ENCODE data around the gene OLR1. TPM values are rescaled to one million over a fixed set of nuclear protein-coding genes. Genes with fewer than 3 reads are reported as not detected.

The OLR1 gene
- total RNA-seq, 4 donors from 2014 or later: 0.40 to 1.2 (median 0.58) TPM; not detected in 1

DNA sequence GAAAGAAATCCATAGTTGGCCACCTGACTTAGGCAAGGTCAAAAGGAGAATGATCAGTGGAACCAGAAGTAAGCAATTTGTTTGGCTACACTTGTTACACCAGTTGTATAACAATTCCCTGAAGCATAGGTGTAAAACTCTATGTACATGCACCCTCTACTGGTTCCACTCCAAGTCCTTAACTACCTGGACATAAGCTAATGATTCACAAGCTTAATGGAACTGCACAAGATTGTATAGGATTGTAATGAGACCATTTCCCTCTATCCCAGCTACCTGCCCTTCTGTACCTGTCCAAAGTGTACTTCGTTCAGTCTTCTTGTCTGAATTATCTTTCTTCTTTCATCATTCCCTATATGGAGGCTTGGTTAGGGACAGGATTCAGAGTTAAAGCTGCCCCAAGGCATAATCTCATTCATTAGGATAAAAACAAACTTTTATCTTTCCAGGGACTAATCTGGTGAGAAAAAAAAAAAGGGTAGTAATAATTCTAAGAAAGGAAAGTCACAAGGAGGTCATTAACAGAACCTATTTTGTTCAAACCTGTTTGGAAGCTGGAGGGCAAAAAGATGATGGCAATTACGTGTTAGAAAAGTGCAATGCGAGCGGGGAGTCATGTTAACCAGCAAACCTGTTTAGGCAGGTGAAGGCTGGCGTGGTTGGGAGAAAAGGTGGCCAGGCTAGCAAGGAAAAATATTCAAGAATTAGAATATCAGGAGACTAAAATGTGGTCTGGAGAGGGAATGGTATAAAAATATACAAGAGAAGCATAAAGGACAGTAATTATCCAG lies 4.1 kb upstream of the OLR1 start:
- intact Hi-C loops (cut with DNase I): no loop called here
- no peaks in the 10 kb centered on the region for H3K27me3 ChIP-seq
- H3K4me1 ChIP-seq: no peaks in the 10 kb centered on the region
- H3K27ac ChIP-seq (replicated peaks in 1 of 4): no peak overlapping the region
- DNase-seq (ENCODE audit: extremely low spot score): peak; percentile 19
- H3K36me3 ChIP-seq: no peaks in the 10 kb centered on the region
- no peaks in the 10 kb centered on the region for H3K9me3 ChIP-seq
- TF ChIP-seq POLR2AphosphoS5 (IDR thresholded peaks at IDR 0.05): no peak
- no peak for TF ChIP-seq POLR2A (IDR thresholded peaks at IDR 0.05; ENCODE audit: low read depth)
- no peak for TF ChIP-seq EP300 (IDR thresholded peaks at IDR 0.05)
- TF ChIP-seq, protein P1, sequence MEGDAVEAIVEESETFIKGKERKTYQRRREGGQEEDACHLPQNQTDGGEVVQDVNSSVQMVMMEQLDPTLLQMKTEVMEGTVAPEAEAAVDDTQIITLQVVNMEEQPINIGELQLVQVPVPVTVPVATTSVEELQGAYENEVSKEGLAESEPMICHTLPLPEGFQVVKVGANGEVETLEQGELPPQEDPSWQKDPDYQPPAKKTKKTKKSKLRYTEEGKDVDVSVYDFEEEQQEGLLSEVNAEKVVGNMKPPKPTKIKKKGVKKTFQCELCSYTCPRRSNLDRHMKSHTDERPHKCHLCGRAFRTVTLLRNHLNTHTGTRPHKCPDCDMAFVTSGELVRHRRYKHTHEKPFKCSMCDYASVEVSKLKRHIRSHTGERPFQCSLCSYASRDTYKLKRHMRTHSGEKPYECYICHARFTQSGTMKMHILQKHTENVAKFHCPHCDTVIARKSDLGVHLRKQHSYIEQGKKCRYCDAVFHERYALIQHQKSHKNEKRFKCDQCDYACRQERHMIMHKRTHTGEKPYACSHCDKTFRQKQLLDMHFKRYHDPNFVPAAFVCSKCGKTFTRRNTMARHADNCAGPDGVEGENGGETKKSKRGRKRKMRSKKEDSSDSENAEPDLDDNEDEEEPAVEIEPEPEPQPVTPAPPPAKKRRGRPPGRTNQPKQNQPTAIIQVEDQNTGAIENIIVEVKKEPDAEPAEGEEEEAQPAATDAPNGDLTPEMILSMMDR (IDR thresholded peaks at IDR 0.05): no peak
- WGBS: 87% methylated on average over 5 of the region's 5 CpGs
- no peak overlapping the region for H3K4me3 ChIP-seq

DNA sequence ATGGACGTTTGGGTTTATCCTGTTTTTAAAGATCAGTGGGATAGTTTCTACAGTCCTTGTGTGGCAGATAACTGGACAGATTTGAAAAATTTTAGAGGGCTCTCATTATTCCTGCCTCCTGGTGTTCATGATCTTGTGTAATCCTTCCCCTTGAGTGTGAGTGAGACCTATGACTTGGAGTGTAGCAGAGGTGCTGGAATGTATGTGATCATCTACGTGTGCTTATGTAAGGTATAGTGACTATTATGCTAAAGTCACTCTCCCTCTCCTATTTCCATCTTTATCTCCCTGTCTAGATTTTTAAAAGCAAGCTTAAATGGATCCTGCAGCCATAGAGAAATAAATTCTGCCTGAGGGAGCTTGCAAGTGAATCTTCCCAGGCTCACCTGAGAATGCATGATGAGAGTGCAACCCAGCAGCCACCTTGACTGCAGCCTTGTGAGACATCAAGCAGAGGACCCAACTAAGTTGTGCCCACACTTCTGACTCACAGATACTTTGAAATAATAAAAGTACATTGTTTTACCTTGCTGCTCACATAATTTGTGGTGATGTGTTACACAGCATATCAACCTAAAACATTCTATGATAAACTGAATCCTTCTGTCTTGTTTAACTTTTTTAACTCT lies 3.2 kb upstream of the OLR1 start:
- no peaks in the 10 kb centered on the region for H3K4me1 ChIP-seq
- no peak overlapping the region for H3K4me3 ChIP-seq
- H3K36me3 ChIP-seq: no peaks in the 10 kb centered on the region
- no peak for TF ChIP-seq POLR2A (IDR thresholded peaks at IDR 0.05; ENCODE audit: low read depth)
- no peak for TF ChIP-seq POLR2AphosphoS5 (IDR thresholded peaks at IDR 0.05)
- no peak for TF ChIP-seq EP300 (IDR thresholded peaks at IDR 0.05)
- TF ChIP-seq, protein P1 (IDR thresholded peaks at IDR 0.05): no peak
- 75% methylated on average over 2 of the region's 2 CpGs for WGBS
- H3K27me3 ChIP-seq: no peaks in the 10 kb centered on the region
- no peak for DNase-seq (ENCODE audit: extremely low spot score)
- intact Hi-C loops (cut with DNase I): no loop called here
- H3K9me3 ChIP-seq: no peaks in the 10 kb centered on the region
- H3K27ac ChIP-seq (replicated peaks in 1 of 4): no peak overlapping the region

DNA sequence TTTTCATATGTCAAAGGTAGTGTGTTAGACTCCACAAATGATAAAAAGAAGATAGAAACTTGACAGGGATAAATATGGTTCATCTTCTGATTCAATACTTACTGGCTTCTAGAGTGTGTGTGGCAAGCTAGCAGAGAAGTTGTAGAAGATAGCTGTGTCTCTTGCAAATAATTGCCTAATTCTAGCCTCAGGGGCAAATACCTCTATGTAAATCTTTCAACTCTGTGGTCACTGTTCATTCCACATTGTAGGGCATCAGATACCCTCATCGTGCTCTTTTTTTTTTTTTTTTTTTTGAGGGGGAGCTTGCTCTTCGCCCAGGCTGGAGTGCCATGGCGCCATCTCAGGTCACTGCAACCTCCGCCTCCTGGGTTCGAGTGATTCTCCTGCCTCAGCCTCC lies 1.7 kb downstream of the OLR1 start:
- WGBS: 89% methylated on average over 5 of the region's 5 CpGs
- Histone ChIP-seq H3K27me3 (no peaks in the 10 kb centered on the region), H3K36me3 (no peaks in the 10 kb centered on the region), H3K9me3 (no peaks in the 10 kb centered on the region), H3K27ac (replicated peaks in 1 of 4) (no peak overlapping the region), H3K4me1 (peaks cover 0 to 12% (median 0%) of the 10 kb centered on the region in 4 donors), H3K4me3 (no peak overlapping the region)
- intact Hi-C loops (cut with DNase I): no loop called here
- no peak for DNase-seq (ENCODE audit: extremely low spot score)
- no peak for TF ChIP-seq POLR2A (IDR thresholded peaks at IDR 0.05; ENCODE audit: low read depth)

DNA sequence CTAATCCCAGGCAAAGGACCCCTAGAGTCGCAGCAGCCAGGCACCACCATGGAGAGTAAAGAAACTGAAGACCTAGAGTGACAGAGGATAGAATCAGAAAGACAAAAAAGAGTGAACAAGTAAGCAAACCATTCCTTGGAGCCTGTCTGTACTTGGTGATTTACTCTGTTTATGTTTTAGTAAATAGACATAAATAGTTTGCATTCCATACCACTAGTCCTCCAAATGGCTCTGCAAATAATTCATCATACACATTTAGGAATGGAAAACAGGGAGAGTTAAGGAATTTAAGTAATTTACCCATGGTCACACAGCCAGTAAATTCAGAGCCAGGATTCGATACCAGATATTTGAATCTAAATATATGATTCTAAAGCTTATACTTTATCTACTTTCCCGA lies 2.8 kb downstream of the OLR1 start:
- Histone ChIP-seq H3K27ac (replicated peaks in 1 of 4) (no peak overlapping the region), H3K27me3 (no peaks in the 10 kb centered on the region), H3K36me3 (no peaks in the 10 kb centered on the region), H3K4me1 (peaks cover 0 to 12% (median 0%) of the 10 kb centered on the region in 4 donors), H3K4me3 (no peak overlapping the region), H3K9me3 (no peaks in the 10 kb centered on the region)
- 68% methylated on average over 3 of the region's 3 CpGs for WGBS
- no peak for TF ChIP-seq EP300 (IDR thresholded peaks at IDR 0.05)
- no peak for TF ChIP-seq POLR2AphosphoS5 (IDR thresholded peaks at IDR 0.05)
- TF ChIP-seq, protein P1 (IDR thresholded peaks at IDR 0.05): no peak
- TF ChIP-seq POLR2A (IDR thresholded peaks at IDR 0.05; ENCODE audit: low read depth): no peak
- intact Hi-C loops (cut with DNase I): no loop called here
- DNase-seq (ENCODE audit: extremely low spot score): no peak

DNA sequence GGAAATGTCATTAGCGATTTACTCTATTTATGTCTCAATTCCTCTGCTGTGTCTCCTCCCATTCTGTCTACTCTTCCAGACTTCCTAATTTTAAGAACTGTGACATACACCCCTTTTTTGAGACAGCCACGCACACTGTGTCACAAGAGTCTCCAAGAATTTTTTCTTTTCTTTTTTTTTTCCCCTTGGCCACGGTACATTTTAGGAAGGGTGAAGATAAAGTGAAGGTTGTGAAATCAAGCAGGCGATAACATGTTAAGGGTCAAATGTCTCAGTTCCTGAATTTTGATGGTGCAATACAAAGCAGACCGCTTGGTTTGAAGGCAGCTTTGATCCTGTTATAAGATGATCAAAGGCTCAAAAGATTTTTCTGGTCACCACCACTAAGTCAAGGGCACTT lies 4.3 kb downstream of the OLR1 start:
- WGBS: 55% methylated on average over 5 of the region's 5 CpGs
- intact Hi-C loops (cut with DNase I): no loop called here
- TF ChIP-seq, protein P1 (IDR thresholded peaks at IDR 0.05): no peak
- TF ChIP-seq POLR2A (IDR thresholded peaks at IDR 0.05; ENCODE audit: low read depth) (no peak), POLR2AphosphoS5 (IDR thresholded peaks at IDR 0.05) (no peak), EP300 (IDR thresholded peaks at IDR 0.05) (no peak)
- Histone ChIP-seq H3K27ac (replicated peaks in 1 of 4) (no peak overlapping the region), H3K4me1 (peaks cover 0 to 12% (median 0%) of the 10 kb centered on the region in 4 donors), H3K4me3 (no peak overlapping the region), H3K27me3 (no peaks in the 10 kb centered on the region), H3K36me3 (no peaks in the 10 kb centered on the region), H3K9me3 (no peaks in the 10 kb centered on the region)
- no peak for DNase-seq (ENCODE audit: extremely low spot score)

Measured in esophagus muscularis mucosa (tissue), 4 donors.